ENCODE data around the gene CALM3.
"Not testable (repeated sequence)": the region's sequence is repeated elsewhere in the genome, so short reads cannot be mapped to it uniquely, and the experiment has no call there.

The CALM3 gene

GRCh38 chr19:46601318-46602224, at the start of gene CALM3:
TSS of gene CALM3 (plus strand) at chr19:46601330. CDS start at chr19:46601435, 105 bp downstream.
- DNase-seq: no peak

DNA sequence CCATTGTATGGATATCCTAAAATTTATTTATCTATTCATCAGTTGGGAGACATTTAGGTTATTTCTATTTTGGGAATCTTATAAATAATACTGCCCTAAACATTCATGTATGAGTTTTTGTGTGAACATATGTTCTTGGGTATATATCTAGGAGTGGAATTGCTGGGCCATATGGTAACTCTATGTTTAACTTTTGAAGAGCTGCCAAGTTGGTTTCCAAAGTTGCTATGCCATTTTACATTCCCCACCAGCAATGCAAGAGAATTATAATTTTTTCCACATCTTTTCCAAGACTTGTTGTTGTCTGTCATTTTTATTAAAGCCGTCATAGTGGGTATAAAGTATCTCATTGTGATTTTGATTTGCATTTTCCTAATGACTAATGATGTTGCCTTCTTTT, 48.2 kb upstream of the CALM3 start:
- peak; percentile 30 for DNase-seq

DNA sequence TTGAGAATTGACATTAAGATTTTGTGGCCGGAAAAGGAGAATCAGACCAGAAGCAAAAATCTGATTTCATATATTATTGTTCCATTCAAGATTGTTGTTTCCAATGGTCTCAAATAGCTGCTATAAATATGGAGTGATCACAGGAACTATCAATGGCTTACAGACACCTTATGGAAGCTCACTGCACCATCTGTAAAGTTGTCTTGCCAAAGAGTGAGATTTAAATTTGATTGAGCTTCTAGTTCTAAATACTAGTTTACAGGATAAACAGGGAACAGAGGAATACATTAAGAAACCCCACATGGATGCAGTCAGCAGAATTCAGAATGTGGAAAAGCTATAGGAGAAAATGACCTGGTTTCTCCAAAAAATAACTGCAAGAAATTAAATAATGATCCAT, 47.0 kb upstream of the CALM3 start:
- DNase-seq: no peak

DNA sequence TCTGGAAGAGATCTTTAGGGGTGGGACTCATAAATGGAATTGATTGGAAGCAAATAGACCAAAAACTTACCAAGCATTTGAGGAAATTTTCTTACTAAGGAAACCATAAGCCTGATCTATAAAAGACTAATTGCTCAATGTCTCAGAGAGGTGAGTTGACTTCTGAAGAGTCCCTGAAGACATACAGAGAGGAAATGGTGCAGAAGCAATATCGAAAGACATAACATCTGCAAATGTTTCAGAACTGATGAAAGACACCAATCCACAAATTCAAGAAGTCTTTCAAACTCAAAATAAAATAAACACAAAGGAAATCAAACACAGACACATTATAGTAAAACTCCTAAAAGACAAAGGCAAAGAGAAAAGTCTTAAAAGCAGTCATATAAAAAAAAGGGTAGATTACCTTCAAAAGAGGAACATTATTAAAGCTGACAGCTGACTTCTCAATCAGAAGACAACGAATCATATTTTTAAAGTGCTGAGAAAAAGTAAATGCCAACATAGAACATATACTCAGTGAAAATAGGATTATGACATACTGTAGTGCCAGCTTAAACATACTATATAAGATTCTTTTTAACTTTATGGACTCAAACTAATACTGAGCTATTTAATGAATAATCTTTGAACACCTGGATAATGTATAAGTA, 45.4 kb upstream of the CALM3 start:
- DNase-seq: no peak

DNA sequence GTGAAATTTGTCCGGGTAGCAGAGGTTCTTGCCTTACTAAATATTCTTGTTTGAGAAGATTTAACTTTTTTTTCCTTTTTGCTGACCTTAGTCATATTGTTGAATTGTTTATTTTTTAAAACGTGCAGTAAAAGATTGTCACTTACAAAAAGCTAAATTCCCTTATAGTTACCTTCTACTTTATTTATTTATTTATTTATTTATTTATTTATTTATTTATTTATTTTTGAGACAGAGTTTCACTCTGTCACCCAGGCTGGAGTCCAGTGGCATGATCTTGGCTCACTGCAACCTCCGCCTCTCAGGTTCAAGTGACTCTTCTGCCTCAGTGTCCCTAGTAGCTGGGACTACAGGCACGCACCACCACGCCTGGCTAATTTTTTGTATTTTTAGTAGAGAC, 44.7 kb upstream of the CALM3 start:
- not testable (repeated sequence) for DNase-seq

DNA sequence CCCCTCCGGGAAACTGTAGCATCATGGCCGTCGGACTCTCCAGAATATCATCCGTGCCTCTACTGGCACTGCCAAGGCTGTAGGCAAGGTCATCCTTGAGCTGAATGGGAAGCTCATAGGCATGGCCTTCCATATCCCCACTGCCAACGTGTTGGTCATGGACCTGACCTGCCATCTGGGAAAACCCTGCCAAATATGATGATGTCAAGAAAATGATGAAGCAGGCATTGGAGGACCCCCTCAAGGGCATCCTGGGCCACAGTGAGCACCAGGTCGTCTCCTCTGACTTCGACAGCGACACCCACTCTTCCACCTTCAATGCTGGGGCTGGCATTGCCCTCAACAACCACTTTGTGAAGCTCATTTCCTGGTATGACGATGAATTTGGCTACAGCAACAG, 41.9 kb upstream of the CALM3 start:
- DNase-seq: no peak

DNA sequence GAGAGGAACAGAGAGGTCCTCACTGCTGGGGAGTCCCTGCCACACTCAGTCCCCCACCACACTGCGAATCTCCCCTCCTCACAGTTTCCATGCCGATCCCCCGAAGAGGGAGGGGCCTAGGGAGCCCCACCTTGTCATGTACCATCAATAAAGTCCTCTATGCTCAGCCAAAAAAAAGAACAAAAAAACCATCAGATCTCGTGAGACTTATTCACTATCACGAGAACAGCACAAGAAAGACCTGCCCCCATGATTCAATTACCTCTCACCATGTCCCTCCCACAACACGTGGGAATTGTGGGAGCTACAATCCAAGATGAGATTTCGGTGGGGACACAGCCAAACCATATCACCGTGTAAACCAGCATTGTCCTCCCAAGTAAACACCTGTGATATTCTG, 41.5 kb upstream of the CALM3 start:
- DNase-seq: not testable (repeated sequence)

DNA sequence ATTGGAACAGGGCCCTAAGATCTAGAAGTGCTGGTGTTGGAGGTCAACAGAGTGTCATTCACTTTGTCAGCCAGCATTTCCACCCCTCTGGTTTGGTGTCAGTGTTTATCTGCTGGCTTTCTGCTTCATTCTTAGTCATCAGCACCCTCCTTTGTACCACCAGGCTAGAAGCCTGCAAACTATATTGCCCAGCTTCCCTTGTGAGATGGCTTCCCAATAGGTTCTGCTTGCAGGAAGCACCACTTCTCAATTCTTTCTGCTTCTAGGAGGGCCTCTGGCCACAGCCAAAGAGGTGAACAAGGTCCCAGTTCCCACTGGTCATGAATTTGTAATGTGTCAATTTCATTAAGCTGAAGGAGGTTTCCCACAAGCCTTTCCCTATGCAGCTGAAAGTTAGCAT, 36.4 kb upstream of the CALM3 start:
- DNase-seq: no peak

DNA sequence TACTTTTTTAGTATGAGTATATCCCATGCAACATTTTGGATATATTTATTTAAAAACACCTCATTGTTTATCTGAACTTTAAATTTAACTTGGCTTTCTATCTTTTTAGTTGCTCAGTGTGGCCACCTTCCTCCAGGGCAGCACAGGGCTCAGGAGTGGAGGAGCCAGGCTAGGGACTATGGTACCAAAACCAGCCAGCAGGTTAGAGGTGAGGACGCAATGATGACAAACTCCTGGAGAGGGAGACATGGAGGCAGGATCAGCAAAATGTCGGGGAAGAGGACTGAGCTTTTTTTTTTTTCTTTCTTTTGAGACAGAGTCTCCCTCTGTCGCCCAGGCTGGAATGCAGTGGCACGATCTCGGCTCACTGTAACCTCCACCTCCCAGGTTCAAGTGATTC, 29.6 kb upstream of the CALM3 start:
- no peak for DNase-seq

- no peak for DNase-seq
These were observed 27.2 kb upstream of the CALM3 start for GRCh38 chr19:46573679-46574498.

- no peak for DNase-seq
These were observed 26.6 kb upstream of the CALM3 start for GRCh38 chr19:46574533-46574932.

- no peak for DNase-seq
These were observed 22.7 kb upstream of the CALM3 start for GRCh38 chr19:46578450-46578849.

DNA sequence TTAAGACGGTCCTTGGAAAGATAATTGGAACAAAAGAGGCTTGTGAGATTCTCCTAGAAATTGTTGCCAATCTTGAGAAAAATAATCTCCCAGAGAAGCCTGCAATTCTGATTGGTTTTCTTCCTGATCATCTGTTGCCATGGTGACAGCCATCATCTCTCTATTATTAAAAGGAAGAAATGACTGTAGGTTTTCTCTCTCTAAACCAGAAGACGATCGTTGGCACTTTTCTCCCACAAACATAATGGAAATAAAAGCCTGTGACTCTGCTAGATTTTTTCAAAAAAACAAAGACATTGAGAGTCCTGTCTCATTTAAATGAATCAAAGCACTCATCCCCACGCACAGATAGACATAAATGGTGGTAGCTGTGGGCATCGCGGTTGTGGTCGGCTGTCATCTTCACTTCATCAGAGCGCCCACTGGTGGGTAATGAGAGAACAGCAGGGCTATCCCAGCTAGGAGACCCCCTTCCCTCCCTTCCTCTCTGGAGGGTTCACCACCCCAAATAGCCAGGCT, 21.7 kb upstream of the CALM3 start:
- no peak for DNase-seq

DNA sequence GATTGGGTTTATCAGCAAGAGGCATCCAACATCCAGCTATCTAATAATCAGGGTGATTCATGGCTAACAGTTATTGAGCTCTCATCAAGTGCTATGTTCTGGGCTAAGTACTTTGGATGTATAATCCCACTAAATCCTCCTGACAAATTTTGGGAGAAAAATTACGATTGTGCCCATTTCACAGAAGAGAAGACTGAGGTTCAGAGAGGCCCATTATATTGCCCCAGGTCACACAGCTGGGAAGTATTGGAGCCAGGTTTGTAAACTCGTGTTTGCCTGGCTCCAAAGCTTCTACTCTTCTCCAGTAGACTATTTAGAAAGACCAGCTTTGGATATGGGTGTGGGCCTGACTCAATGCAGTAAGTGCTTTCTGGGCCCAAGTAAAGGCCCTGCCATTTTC, 20.9 kb upstream of the CALM3 start:
- no peak for DNase-seq

- no peak for DNase-seq
These were observed 15.6 kb upstream of the CALM3 start for GRCh38 chr19:46585539-46585938.

DNA sequence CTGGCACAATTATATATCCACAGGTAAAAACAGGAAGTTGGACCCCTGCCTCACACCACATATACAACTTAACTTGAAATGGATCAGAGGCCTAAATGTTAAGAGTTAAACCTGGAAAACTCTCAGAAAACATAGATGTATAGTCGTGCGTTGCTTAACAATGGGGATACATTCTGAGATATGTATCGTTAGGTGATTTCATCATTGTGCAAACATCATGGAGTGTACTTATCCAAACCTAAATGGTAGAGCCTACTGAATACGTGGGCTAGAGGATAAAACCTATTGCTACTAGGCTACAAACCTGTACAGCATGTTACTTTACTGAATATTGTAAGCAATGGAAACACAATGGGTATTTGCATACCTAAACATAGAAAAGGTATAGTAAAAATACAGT, 14.8 kb upstream of the CALM3 start:
- DNase-seq: no peak

- DNase-seq: no peak
These were observed 13.3 kb upstream of the CALM3 start for GRCh38 chr19:46587861-46588260.

GRCh38 chr19:46591254-46591653, 9.9 kb upstream of the CALM3 start:
- no peak for DNase-seq

DNA sequence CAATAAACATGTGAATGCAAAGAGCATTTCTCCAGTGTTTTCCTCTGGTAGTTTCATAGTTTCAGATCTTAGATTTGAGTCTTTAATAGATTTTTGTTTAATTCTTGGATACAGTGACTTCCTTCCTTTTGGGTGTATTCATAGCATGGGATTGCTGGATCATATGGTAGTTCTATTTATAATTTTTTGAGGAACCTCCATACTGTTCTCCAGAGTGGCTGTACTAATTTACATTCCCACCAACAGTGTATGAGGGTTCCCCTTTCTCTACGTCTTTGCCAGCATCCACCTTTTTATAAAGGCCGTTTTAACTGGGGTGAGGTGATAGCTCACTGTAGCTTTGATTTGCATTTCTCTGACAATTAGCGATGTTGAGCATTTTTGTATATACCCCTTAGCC, 9.3 kb upstream of the CALM3 start:
- DNase-seq: no peak

DNA sequence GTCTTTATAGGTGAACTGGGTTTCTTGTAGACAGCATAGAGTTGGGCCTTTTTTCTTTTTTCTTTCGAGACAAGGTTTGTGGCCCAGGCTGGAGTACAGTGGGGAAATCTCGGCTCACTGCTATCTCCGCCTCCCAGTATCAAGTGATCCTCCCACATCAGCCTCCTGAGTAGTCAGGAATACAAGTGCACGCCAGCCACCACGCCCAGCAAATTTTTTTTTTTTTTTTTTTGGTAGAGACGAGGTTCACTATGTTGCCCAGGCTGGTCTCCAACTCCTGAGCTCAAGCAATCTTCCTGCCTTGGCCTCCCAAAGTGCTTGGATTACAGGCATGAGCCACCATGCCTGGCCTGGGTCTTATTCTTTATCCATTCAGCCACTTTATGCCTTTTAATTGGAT, 5.1 kb upstream of the CALM3 start:
- DNase-seq: no peak

DNA sequence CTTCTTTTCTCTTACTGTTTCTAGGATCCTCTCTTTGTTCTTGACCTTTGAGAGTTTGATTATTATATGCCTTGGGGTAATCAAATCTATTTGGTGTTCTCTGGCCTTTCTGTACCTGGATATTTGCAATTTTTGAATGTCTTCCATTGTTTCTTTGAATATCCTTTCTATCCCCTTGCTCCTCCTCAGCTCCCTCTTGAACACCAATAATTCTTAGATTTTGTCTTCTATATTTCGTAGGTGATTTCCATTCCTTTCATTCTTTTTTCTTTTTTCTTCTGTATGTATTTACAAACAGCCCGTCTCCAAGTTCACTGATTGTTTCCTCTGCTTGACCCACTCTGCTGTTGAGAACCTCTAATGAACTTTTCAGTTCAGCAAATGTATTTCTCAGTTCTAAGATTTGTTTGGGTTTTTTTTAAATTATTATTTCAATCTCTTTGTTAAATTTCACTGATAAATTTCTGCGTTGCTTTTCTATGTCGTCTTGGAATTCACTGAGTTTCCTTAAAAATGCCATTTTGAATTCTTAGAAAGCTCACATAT, 2.7 kb upstream of the CALM3 start:
- no peak for DNase-seq

- DNase-seq: no peak
These were observed 1.3 kb upstream of the CALM3 start for GRCh38 chr19:46599716-46600373.
